Mucosa of stomach (tissue), 1 donor: Measurements from ENCODE around the gene HIP1R.

Source experiments
- H3K27me3 ChIP-seq: one replicate; pipeline ENCODE4 v1.7.0; 2013; ENCODE audit warnings: mild to moderate bottlenecking, low read length; ENCODE audit not compliant: control insufficient read depth, insufficient read depth
- H3K36me3 ChIP-seq: one replicate; pipeline ENCODE4 v1.7.0; 2013; ENCODE audit warnings: low read length; ENCODE audit not compliant: control insufficient read depth, insufficient read depth
- H3K4me1 ChIP-seq: one replicate; pipeline ENCODE4 v1.7.0; 2013; ENCODE audit warnings: mild to moderate bottlenecking, low read length; ENCODE audit not compliant: control insufficient read depth, insufficient read depth
- H3K4me3 ChIP-seq: one replicate; pipeline ENCODE4 v1.7.0; 2013; ENCODE audit warnings: low read length
- H3K9ac ChIP-seq: one replicate; pipeline ENCODE4 v1.7.0; 2013; ENCODE audit warnings: mild to moderate bottlenecking, low read length, moderate library complexity
- H3K9me3 ChIP-seq: one replicate; pipeline ENCODE4 v1.7.0; 2013; ENCODE audit warnings: mild to moderate bottlenecking, low read length, moderate library complexity; ENCODE audit not compliant: control insufficient read depth
- donor health status: Pancreatic carcinoma.

The HIP1R gene

GRCh38 chr12:122845041-122845864 lies 10.0 kb downstream of the HIP1R start:
- H3K27me3 ChIP-seq: no peaks in the 10 kb centered on the region
- H3K9ac ChIP-seq: peak overlapping the region; percentile 22
- no peak overlapping the region for H3K4me3 ChIP-seq
- H3K9me3 ChIP-seq: no peaks in the 10 kb centered on the region
- peaks cover 56% of the 10 kb centered on the region for H3K4me1 ChIP-seq
- no peaks in the 10 kb centered on the region for H3K36me3 ChIP-seq

GRCh38 chr12:122845865-122846621 lies 10.8 kb downstream of the HIP1R start:
- no peak overlapping the region for H3K4me3 ChIP-seq
- H3K4me1 ChIP-seq: peaks cover 48% of the 10 kb centered on the region
- no peaks in the 10 kb centered on the region for H3K36me3 ChIP-seq
- H3K9me3 ChIP-seq: no peaks in the 10 kb centered on the region
- H3K27me3 ChIP-seq: no peaks in the 10 kb centered on the region
- peak overlapping the region; percentile 22 for H3K9ac ChIP-seq

- Histone ChIP-seq H3K9ac (no peak overlapping the region), H3K9me3 (no peaks in the 10 kb centered on the region), H3K36me3 (no peaks in the 10 kb centered on the region), H3K27me3 (no peaks in the 10 kb centered on the region), H3K4me3 (no peak overlapping the region), H3K4me1 (peaks cover 44% of the 10 kb centered on the region)
These were observed 11.6 kb downstream of the HIP1R start for GRCh38 chr12:122846622-122847515.

- H3K4me3 ChIP-seq: no peak overlapping the region
- H3K9ac ChIP-seq: no peak overlapping the region
- H3K27me3 ChIP-seq: no peaks in the 10 kb centered on the region
- peaks cover 44% of the 10 kb centered on the region for H3K4me1 ChIP-seq
- no peaks in the 10 kb centered on the region for H3K9me3 ChIP-seq
- H3K36me3 ChIP-seq: no peaks in the 10 kb centered on the region
These were observed 12.2 kb downstream of the HIP1R start for GRCh38 chr12:122847516-122847836.

- H3K36me3 ChIP-seq: no peaks in the 10 kb centered on the region
- H3K4me3 ChIP-seq: no peak overlapping the region
- no peaks in the 10 kb centered on the region for H3K27me3 ChIP-seq
- peaks cover 41% of the 10 kb centered on the region for H3K4me1 ChIP-seq
- H3K9me3 ChIP-seq: no peaks in the 10 kb centered on the region
- H3K9ac ChIP-seq: no peak overlapping the region
These were observed 12.7 kb downstream of the HIP1R start for GRCh38 chr12:122847921-122848421.

GRCh38 chr12:122848471-122849351 lies 13.5 kb downstream of the HIP1R start:
- Histone ChIP-seq H3K4me1 (peaks cover 34% of the 10 kb centered on the region), H3K4me3 (no peak overlapping the region), H3K9me3 (no peaks in the 10 kb centered on the region), H3K36me3 (no peaks in the 10 kb centered on the region), H3K27me3 (no peaks in the 10 kb centered on the region), H3K9ac (no peak overlapping the region)

GRCh38 chr12:122849352-122850047 lies 14.2 kb downstream of the HIP1R start:
- peaks cover 2% of the 10 kb centered on the region for H3K36me3 ChIP-seq
- no peak overlapping the region for H3K9ac ChIP-seq
- no peaks in the 10 kb centered on the region for H3K9me3 ChIP-seq
- peaks cover 28% of the 10 kb centered on the region for H3K4me1 ChIP-seq
- no peak overlapping the region for H3K4me3 ChIP-seq
- H3K27me3 ChIP-seq: no peaks in the 10 kb centered on the region

- no peak overlapping the region for H3K4me3 ChIP-seq
- no peaks in the 10 kb centered on the region for H3K9me3 ChIP-seq
- no peaks in the 10 kb centered on the region for H3K27me3 ChIP-seq
- H3K36me3 ChIP-seq: peaks cover 4% of the 10 kb centered on the region
- no peak overlapping the region for H3K9ac ChIP-seq
- peaks cover 25% of the 10 kb centered on the region for H3K4me1 ChIP-seq
These were observed 14.8 kb downstream of the HIP1R start for GRCh38 chr12:122850048-122850445.

GRCh38 chr12:122850695-122851350 lies 15.6 kb downstream of the HIP1R start:
- Histone ChIP-seq H3K36me3 (peaks cover 4% of the 10 kb centered on the region), H3K9ac (no peak overlapping the region)

GRCh38 chr12:122851820-122852219 lies 16.6 kb downstream of the HIP1R start:
- H3K36me3 ChIP-seq: peaks cover 4% of the 10 kb centered on the region
- no peaks in the 10 kb centered on the region for H3K9me3 ChIP-seq
- no peaks in the 10 kb centered on the region for H3K27me3 ChIP-seq
- no peak overlapping the region for H3K9ac ChIP-seq
- H3K4me3 ChIP-seq: no peak overlapping the region
- peaks cover 13% of the 10 kb centered on the region for H3K4me1 ChIP-seq

More at GRCh38 chr12:122850695-122851350, 15.6 kb downstream of the HIP1R start:
- Histone ChIP-seq H3K4me3 (no peak overlapping the region), H3K27me3 (no peaks in the 10 kb centered on the region), H3K4me1 (peaks cover 17% of the 10 kb centered on the region), H3K9me3 (no peaks in the 10 kb centered on the region)
